T-helper 2 cell treated with Interferon-gamma antibody and Interleukin-4, amounts not matched to agents 100 ng/mL and 5 ng/mL, for 36 hours (primary cell): ENCODE data around the gene SOX10. TPM values are rescaled to one million over a fixed set of nuclear protein-coding genes. Genes with fewer than 3 reads are reported as not detected.
"Not testable (repeated sequence)": the region's sequence is repeated elsewhere in the genome, so short reads cannot be mapped to it uniquely, and the experiment has no call there.

Experiments used
- intact Hi-C: fragments of 100-400 bp; cut with micrococcal nuclease; formaldehyde crosslinking; loops from one replicate; pipeline ENCODE4 v1.15.1; 2023
- total RNA-seq: library from RNA; stranded (reverse); gene quantifications from 2 replicates; pipeline ENCODE4 v1.2.3, GENCODE V29; 2022

Gene SOX10
- total RNA-seq, 1 donor from 2014 or later, result not detected

GRCh38 chr22:37986371-37986770 is 2.0 kb upstream of the SOX10 start:
- intact Hi-C loops, result no loop called here

GRCh38 chr22:37985751-37986281 is 1.5 kb upstream of the SOX10 start:
- intact Hi-C loops, result no loop called here

GRCh38 chr22:37985050-37985585 is 763 bp upstream of the SOX10 start:
- intact Hi-C loops, result no loop called here

- intact Hi-C loops, result no loop called here
Measured at GRCh38 chr22:37982938-37983859, 1.2 kb downstream of the SOX10 start.

GRCh38 chr22:37982151-37982785 is 2.1 kb downstream of the SOX10 start:
- intact Hi-C loops, result no loop called here

- intact Hi-C loops, result no loop called here
Measured at GRCh38 chr22:37981282-37982011, 2.9 kb downstream of the SOX10 start.

GRCh38 chr22:37979782-37980181 is 4.6 kb downstream of the SOX10 start:
- intact Hi-C loops, result no loop called here

GRCh38 chr22:37976547-37976946 is 7.8 kb downstream of the SOX10 start:
- intact Hi-C loops, result no loop called here

GRCh38 chr22:37976022-37976421 is 8.3 kb downstream of the SOX10 start:
- intact Hi-C loops, result not testable (repeated sequence)

- intact Hi-C loops, result no loop called here
Measured at GRCh38 chr22:37975153-37975552, 9.2 kb downstream of the SOX10 start.

- intact Hi-C loops, result no loop called here
Measured at GRCh38 chr22:37973271-37974170, 10.8 kb downstream of the SOX10 start.

GRCh38 chr22:37972527-37972926 is 11.8 kb downstream of the SOX10 start:
- intact Hi-C loops, result no loop called here

GRCh38 chr22:37971475-37972434 is 12.6 kb downstream of the SOX10 start:
- intact Hi-C loops, result no loop called here

GRCh38 chr22:37970864-37971263 is 13.5 kb downstream of the SOX10 start:
- intact Hi-C loops, result no loop called here

GRCh38 chr22:37968452-37969251 is 15.7 kb downstream of the SOX10 start:
- intact Hi-C loops, result no loop called here

GRCh38 chr22:37967637-37968451 is 16.5 kb downstream of the SOX10 start:
- intact Hi-C loops, result no loop called here

GRCh38 chr22:37967147-37967546 is 17.2 kb downstream of the SOX10 start:
- intact Hi-C loops, result no loop called here
